ENCODE data around the gene ARMC9. TPM values are rescaled to one million over a fixed set of nuclear protein-coding genes. Genes with fewer than 3 reads are reported as not detected.

The ARMC9 gene
- total RNA-seq, 1 donor from 2014 or later = 3.3 TPM

DNA sequence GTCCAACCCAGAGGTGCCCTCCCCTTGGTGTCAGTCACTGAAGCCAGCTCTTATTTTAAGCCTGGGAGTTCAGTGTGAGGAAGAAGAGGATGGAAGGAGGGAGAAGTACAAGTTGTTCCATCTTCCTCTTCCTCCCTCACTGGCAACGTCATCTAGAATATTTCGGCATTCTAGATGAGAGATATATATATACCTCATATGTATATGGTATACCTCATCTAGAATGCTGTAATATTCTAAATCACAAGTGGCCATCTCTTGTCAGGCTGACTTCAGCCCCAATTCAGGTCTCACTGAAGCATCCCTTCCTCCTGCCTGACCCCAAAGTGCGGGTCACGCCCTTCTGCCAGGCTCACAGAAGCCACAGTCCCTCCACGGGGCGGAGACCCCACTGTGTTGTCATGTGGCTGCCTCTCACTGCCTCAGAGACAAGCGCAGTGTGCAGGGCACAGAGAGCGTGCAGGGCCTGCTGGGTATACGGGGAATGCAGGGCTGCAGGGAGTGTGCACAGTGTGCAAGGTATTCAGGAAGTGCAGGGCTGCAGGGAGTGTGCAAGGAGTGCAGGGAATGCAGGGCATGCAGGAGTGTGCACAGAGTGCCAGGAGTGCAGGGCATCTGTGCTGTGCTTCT, 164.2 kb downstream of the ARMC9 start:
- Histone ChIP-seq H3K4me1 (no peaks in the 10 kb centered on the region), H3K27me3 (no peaks in the 10 kb centered on the region), H3K9me3 (no peaks in the 10 kb centered on the region), H3K27ac (peak overlapping the region in 1 of 2 donors; percentile 43), H3K36me3 (peaks cover 10 to 20% of the 10 kb centered on the region in 2 donors), H3K4me3 (no peak overlapping the region)
- TF ChIP-seq, protein P1, sequence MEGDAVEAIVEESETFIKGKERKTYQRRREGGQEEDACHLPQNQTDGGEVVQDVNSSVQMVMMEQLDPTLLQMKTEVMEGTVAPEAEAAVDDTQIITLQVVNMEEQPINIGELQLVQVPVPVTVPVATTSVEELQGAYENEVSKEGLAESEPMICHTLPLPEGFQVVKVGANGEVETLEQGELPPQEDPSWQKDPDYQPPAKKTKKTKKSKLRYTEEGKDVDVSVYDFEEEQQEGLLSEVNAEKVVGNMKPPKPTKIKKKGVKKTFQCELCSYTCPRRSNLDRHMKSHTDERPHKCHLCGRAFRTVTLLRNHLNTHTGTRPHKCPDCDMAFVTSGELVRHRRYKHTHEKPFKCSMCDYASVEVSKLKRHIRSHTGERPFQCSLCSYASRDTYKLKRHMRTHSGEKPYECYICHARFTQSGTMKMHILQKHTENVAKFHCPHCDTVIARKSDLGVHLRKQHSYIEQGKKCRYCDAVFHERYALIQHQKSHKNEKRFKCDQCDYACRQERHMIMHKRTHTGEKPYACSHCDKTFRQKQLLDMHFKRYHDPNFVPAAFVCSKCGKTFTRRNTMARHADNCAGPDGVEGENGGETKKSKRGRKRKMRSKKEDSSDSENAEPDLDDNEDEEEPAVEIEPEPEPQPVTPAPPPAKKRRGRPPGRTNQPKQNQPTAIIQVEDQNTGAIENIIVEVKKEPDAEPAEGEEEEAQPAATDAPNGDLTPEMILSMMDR (IDR thresholded peaks at IDR 0.05) = no peak
- intact Hi-C loops (cut with DNase I) = no loop called here
- DNase-seq (ENCODE audit: low spot score in 2 of 2) = no peak

DNA sequence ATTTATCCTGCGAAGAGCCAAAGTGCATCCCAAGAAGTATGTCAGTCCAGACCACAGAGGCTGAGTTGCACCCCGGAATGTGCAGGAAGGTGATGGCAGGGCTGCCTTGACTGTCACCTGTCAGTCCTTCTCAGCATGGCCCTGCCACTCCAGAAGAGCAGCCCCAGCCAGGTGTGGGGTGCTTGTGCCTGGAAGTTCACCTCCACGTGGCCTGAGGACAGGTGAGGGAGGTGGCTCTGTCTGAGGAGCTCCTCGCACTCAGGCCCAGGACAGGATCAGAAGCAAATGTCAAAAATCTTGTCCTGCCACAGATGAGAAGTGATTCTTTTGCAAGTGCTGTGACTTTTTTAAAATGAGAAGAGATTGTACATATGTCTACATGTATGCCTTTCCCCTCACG, 165.6 kb downstream of the ARMC9 start:
- Histone ChIP-seq H3K9me3 (no peaks in the 10 kb centered on the region), H3K27ac (no peak overlapping the region), H3K27me3 (no peaks in the 10 kb centered on the region), H3K36me3 (peaks cover 10 to 20% of the 10 kb centered on the region in 2 donors), H3K4me1 (no peaks in the 10 kb centered on the region), H3K4me3 (no peak overlapping the region)
- intact Hi-C loops (cut with DNase I) = no loop called here
- TF ChIP-seq, protein P1 (IDR thresholded peaks at IDR 0.05) = no peak
- DNase-seq (ENCODE audit: low spot score in 2 of 2) = no peak

DNA sequence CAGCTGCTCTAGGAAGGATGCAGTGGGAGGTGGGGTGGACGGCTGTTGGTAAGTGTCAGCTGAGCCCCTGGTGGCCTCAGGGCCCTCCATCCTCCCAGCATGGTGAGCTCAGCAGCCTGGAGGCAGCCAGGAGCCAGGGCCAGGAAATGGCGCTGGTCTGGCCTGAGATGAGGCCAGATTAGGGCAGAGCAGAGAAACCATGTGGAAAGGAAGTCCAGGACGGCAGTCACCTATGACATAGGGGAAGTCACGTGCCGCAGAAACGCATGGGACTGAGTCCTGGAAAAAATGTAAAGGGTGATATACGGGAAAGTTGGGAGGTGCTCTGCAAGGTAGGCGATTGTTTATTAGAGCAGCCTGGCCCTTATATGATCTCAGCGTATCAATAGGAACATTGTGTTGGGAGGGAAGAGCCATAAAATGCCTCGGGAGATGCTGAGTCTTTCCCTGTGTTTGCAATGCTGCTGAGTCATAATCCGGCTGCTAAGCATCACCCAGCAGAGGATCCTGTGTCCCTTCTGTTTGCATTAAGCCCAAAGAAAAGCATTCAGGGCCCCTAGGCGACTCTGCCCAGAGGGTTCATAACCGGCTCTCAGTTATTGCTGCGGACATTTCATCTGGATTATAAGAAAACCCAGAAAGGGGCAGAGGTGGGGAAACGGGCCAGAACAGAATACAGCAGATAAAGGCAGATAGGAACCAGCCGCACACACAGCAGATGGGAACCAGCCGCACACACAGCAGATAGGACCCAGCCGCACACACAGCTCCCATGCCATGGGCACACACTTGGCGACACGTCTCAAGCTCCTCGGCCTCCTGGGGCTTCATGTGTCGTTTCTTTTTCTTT, 166.8 kb downstream of the ARMC9 start:
- Histone ChIP-seq H3K27ac (no peak overlapping the region), H3K4me1 (no peaks in the 10 kb centered on the region), H3K9me3 (no peaks in the 10 kb centered on the region), H3K4me3 (no peak overlapping the region), H3K27me3 (no peaks in the 10 kb centered on the region), H3K36me3 (peaks cover 10 to 20% of the 10 kb centered on the region in 2 donors)
- no peak for DNase-seq (ENCODE audit: low spot score in 2 of 2)
- intact Hi-C loops (cut with DNase I) = no loop called here
- TF ChIP-seq, protein P1 (IDR thresholded peaks at IDR 0.05) = no peak

DNA sequence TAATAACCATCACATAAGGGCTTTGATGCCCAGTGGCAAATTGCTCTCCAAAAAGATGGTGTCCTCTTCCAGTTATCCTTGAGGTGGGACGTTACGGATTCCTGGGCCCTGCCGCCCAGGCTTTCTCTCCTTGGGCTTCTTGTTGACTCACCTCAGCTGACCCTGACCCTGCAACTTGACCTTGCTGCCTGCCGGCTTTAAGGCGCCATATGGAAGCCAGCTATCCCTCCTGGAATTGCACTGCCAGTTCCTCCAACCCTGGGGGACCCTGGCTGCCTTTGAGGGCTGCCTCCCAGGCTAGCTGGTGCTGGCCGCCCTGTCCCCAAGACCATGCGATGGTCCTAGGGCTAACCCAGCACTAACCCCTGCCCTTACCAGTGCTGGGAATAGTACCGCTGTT, 168.7 kb downstream of the ARMC9 start:
- no peak for DNase-seq (ENCODE audit: low spot score in 2 of 2)
- Histone ChIP-seq H3K36me3 (peaks cover 7 to 8% of the 10 kb centered on the region in 2 donors), H3K27me3 (no peaks in the 10 kb centered on the region)

DNA sequence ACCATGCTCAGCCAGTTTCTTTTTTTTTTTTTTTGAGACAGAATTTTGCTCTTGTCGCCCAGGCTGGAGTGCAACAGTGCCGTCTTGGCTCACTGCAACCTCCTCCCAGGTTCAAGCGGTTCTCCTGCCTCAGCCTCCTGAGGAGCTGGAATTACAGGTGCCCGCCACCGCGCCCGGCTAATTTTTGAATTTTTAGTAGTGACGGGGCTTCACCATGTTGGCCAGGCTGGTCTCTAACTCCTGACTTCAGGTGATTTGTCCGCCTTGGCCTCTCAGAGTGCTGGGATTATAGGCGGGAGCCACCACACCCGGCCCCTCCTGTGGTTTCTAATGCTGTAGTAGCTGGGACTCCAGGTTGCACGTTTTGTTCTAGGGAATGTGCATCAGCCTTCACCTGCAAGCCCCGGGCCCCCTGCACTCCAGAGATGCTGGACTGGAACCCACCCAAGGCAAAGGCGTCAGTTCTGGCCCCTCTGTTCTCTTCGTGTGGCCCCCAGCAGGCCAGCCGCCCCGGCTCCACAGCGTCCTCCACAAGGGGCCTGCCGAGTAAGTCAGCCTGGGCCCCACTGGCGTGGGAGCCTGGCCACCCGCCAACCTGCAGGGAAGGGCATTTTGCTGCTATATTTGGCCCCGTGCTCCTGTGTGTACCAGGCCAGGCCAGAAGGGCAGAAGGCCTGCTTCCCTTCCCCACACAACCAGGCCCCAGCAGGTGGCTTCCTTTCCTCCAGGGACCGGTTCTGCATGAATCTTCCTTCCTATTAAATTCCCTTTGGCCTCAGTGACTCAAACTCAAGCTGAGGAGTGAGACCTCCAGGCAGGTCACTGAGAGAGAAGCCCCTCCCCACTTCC, 171.4 kb downstream of the ARMC9 start:
- Histone ChIP-seq H3K4me3 (no peak overlapping the region), H3K36me3 (peaks cover 0 to 2% of the 10 kb centered on the region in 2 donors), H3K9me3 (no peaks in the 10 kb centered on the region), H3K27ac (no peak overlapping the region), H3K4me1 (no peaks in the 10 kb centered on the region), H3K27me3 (no peaks in the 10 kb centered on the region)
- no peak for DNase-seq (ENCODE audit: low spot score in 2 of 2)
- TF ChIP-seq, protein P1 (IDR thresholded peaks at IDR 0.05) = no peak
- intact Hi-C loops (cut with DNase I) = no loop called here

More for the DNA sequence above, 168.7 kb downstream of the ARMC9 start:
- H3K4me3 ChIP-seq = no peak overlapping the region
- TF ChIP-seq, protein P1 (IDR thresholded peaks at IDR 0.05) = no peak
- no peaks in the 10 kb centered on the region for H3K4me1 ChIP-seq
- intact Hi-C loops (cut with DNase I) = no loop called here
- H3K27ac ChIP-seq = no peak overlapping the region
- H3K9me3 ChIP-seq = no peaks in the 10 kb centered on the region
